IMR-90 (cell line): Measurements from ENCODE around the gene OR1J1. TPM values are rescaled to one million over a fixed set of nuclear protein-coding genes. Genes with fewer than 3 reads are reported as not detected.

Experiments used
- ATAC-seq: fragments of 200-7000 bp; cut with Tn5 transposase; 2 replicates; pipeline ENCODE4 v1.9.1; 2020; ENCODE audit warnings: low read depth, mild to moderate bottlenecking, moderate library complexity
- BruUV-seq: library from RNA; stranded (reverse); fragments of 400-500 nt; replicated peaks from 2 replicates; lab custom pipeline; 2021; lab: Mats Ljungman, UMichigan
- CTCF ChIA-PET: fragments of 300-600 bp; formaldehyde crosslinking; extraction: SDS; loops from one replicate; lab custom pipeline; 2021; ENCODE audit warnings: antibody characterized with exemption; lab: Yijun Ruan, JAX
- POLR2A ChIA-PET: fragments of 300-600 bp; sonication (Branson Sonifier 250); formaldehyde crosslinking; loops from one replicate; lab custom pipeline; 2022; ENCODE audit warnings: antibody characterized with exemption; ENCODE audit not compliant: unreplicated experiment; lab: Charles Lee
- DNase-seq: peaks from one replicate; pipeline ENCODE4 v3.0.0; 2013
- H2AFZ ChIP-seq: replicated peaks from 2 replicates; pipeline ENCODE3; 2013; ENCODE audit warnings: low read length, mild to moderate bottlenecking; ENCODE audit not compliant: poor library complexity
- H2AK5ac ChIP-seq: 2 replicates; pipeline ENCODE4 v1.6.1; 2013; ENCODE audit warnings: low read depth, low read length, inconsistent platforms
- H2AK9ac ChIP-seq: replicated peaks from 2 replicates; pipeline ENCODE3; 2013; ENCODE audit warnings: mild to moderate bottlenecking, low read depth, low read length, moderate library complexity; ENCODE audit not compliant: poor library complexity
- H2BK120ac ChIP-seq: 2 replicates; pipeline ENCODE4 v1.6.1; 2013; ENCODE audit warnings: low read depth, low read length, inconsistent platforms
- H2BK15ac ChIP-seq: 3 replicates; pipeline ENCODE4 v1.6.1; 2013; ENCODE audit warnings: low read depth, low read length, inconsistent platforms
- H2BK20ac ChIP-seq: 2 replicates; pipeline ENCODE4 v1.6.1; 2013; ENCODE audit warnings: low read depth, mild to moderate bottlenecking, inconsistent platforms, low read length, moderate library complexity
- H2BK5ac ChIP-seq: 2 replicates; pipeline ENCODE4 v1.6.1; 2013; ENCODE audit warnings: mild to moderate bottlenecking, low read depth, low read length, inconsistent platforms; ENCODE audit not compliant: poor library complexity, severe bottlenecking
- H3K14ac ChIP-seq: replicated peaks from 2 replicates; pipeline ENCODE4 v1.6.1; 2013; ENCODE audit warnings: low read depth, low read length, inconsistent platforms
- H3K18ac ChIP-seq: 2 replicates; pipeline ENCODE4 v1.6.1; 2013; ENCODE audit warnings: low read depth, low read length, control low read depth
- H3K23ac ChIP-seq: 2 replicates; pipeline ENCODE4 v1.6.1; 2013; ENCODE audit warnings: low read depth, low read length, inconsistent platforms
- H3K27ac ChIP-seq: 2 replicates; pipeline ENCODE4 v1.5.1; 2013; ENCODE audit warnings: mild to moderate bottlenecking, control low read depth, low read length; ENCODE audit not compliant: insufficient read depth
- H3K27me3 ChIP-seq: 2 replicates; pipeline ENCODE4 v1.6.1; 2013; ENCODE audit warnings: low read length; ENCODE audit not compliant: control insufficient read depth, insufficient read depth
- H3K36me3 ChIP-seq: 2 replicates; pipeline ENCODE4 v1.6.1; 2013; ENCODE audit warnings: low read length, mixed read lengths; ENCODE audit not compliant: control insufficient read depth, insufficient read depth
- H3K4ac ChIP-seq: 2 replicates; pipeline ENCODE4 v1.6.1; 2013; ENCODE audit warnings: low read depth, low read length, inconsistent platforms
- H3K4me1 ChIP-seq: 2 replicates; pipeline ENCODE4 v1.6.1; 2013; ENCODE audit warnings: low read length, mixed read lengths; ENCODE audit not compliant: control insufficient read depth, insufficient read depth
- H3K4me2 ChIP-seq: 2 replicates; pipeline ENCODE4 v1.6.1; 2013; ENCODE audit warnings: low read depth, mild to moderate bottlenecking, control low read depth, low read length, moderate library complexity
- H3K4me3 ChIP-seq: 2 replicates; pipeline ENCODE4 v1.5.1; 2013; ENCODE audit warnings: low read depth, mild to moderate bottlenecking, control low read depth, low read length, moderate library complexity; ENCODE audit not compliant: insufficient read depth
- H3K56ac ChIP-seq: 2 replicates; pipeline ENCODE4 v1.6.1; 2013; ENCODE audit warnings: low read length, inconsistent platforms; ENCODE audit not compliant: insufficient read depth; ENCODE audit errors: extremely low read depth
- H3K79me1 ChIP-seq, 2 experiments: 2 replicates each; pipeline ENCODE4 v1.6.1; 2013; ENCODE audit warnings: low read length in 2 of 2, inconsistent platforms in 1 of 2, low read depth in 1 of 2
- H3K9ac ChIP-seq: 2 replicates; pipeline ENCODE4 v1.6.1; 2013; ENCODE audit warnings: low read depth, low read length, control low read depth
- H3K9me1 ChIP-seq: 2 replicates; pipeline ENCODE4 v1.6.1; 2013; ENCODE audit warnings: low read length, inconsistent platforms; ENCODE audit not compliant: insufficient read depth
- H3K9me3 ChIP-seq: 2 replicates; pipeline ENCODE4 v1.6.1; 2013; ENCODE audit warnings: low read length; ENCODE audit not compliant: control insufficient read depth, insufficient read depth
- H4K20me1 ChIP-seq: 2 replicates; pipeline ENCODE4 v1.6.1; 2013; ENCODE audit warnings: low read length, inconsistent platforms; ENCODE audit not compliant: insufficient read depth
- H4K5ac ChIP-seq: 2 replicates; pipeline ENCODE4 v1.6.1; 2013; ENCODE audit warnings: mild to moderate bottlenecking, low read depth, low read length, control low read depth
- H4K8ac ChIP-seq, 2 experiments: 2 replicates each; pipeline ENCODE4 v1.6.1; 2013; ENCODE audit warnings: low read depth in 2 of 2, low read length in 2 of 2, control low read depth in 1 of 2, inconsistent platforms in 1 of 2
- H4K91ac ChIP-seq: 2 replicates; pipeline ENCODE4 v1.6.1; 2013; ENCODE audit warnings: low read depth, low read length, inconsistent platforms; ENCODE audit not compliant: insufficient read depth
- BHLHE40 ChIP-seq: fragments of 150-350 bp; IDR thresholded peaks from 2 replicates; pipeline ENCODE4 v1.6.1; 2016; ENCODE audit warnings: mild to moderate bottlenecking, low read depth, low read length
- CEBPB ChIP-seq: IDR thresholded peaks from 2 replicates; pipeline ENCODE4 v1.6.1; 2012; ENCODE audit warnings: low read depth, low read length, improper control_type of control experiment
- MAFK ChIP-seq: IDR thresholded peaks from 2 replicates; pipeline ENCODE4 v1.6.1; 2012; ENCODE audit warnings: low read depth, low read length, improper control_type of control experiment
- MAZ ChIP-seq: IDR thresholded peaks from 2 replicates; pipeline ENCODE4 v1.6.1; 2012; ENCODE audit warnings: low read depth, mild to moderate bottlenecking, low read length, improper control_type of control experiment, moderate library complexity, borderline replicate concordance
- MXI1 ChIP-seq: IDR thresholded peaks from 2 replicates; pipeline ENCODE4 v1.6.1; 2012; ENCODE audit warnings: low read depth, mild to moderate bottlenecking, low read length, moderate library complexity, borderline replicate concordance
- NFE2L2 ChIP-seq: fragments of 150-350 bp; IDR thresholded peaks from 2 replicates; pipeline ENCODE4 v1.6.1; 2016; ENCODE audit warnings: low read depth, mild to moderate bottlenecking, low read length
- RAD21 ChIP-seq: IDR thresholded peaks from 2 replicates; pipeline ENCODE4 v1.6.1; 2012; ENCODE audit warnings: low read length, improper control_type of control experiment
- RCOR1 ChIP-seq: IDR thresholded peaks from 2 replicates; pipeline ENCODE4 v1.6.1; 2012; ENCODE audit warnings: mild to moderate bottlenecking, low read length, improper control_type of control experiment; ENCODE audit not compliant: insufficient replicate concordance
- WGBS, 2 experiments: methylation state at CpG; one replicate each; pipeline versions ENCODE4 v1.1.5 to v1.1.7; 2013; ENCODE audit warnings: missing lambda C conversion rate in 2 of 2; ENCODE audit not compliant: insufficient read length in 1 of 2; ENCODE audit errors: extremely low coverage in 2 of 2; 5-methylcytosine and 5-hydroxymethylcytosine counted together
- dilution Hi-C: fragments of 300-500 bp; cut with HindIII; formaldehyde crosslinking; loops from one replicate; pipeline ENCODE4 v1.14.3; 2018; ENCODE audit warnings: low sequenced_read_pairs; ENCODE audit not compliant: unreplicated experiment
- in situ Hi-C: fragments of 300-500 bp; cut with MboI; formaldehyde crosslinking; loops from 3 replicates; pipeline ENCODE4 v1.14.3; 2019; ENCODE audit warnings: low sequenced_read_pairs, inconsistent platforms, mixed read lengths
- intact Hi-C: fragments of 100-400 bp; cut with micrococcal nuclease; formaldehyde crosslinking; loops from 2 replicates; pipeline ENCODE4 v1.10.0; 2022
- polyA plus RNA-seq, 3 experiments: library from polyadenylated mRNA; depleted of rRNA; stranded (reverse); fragments of >200 nt; gene quantifications; 2 replicates each; pipeline ENCODE4 v1.2.3, GENCODE V29; 2012; ENCODE audit warnings: low replicate concordance in 1 of 3
- total RNA-seq: library from RNA; depleted of rRNA; stranded (reverse); fragments of >200 nt; gene quantifications from 2 replicates; pipeline ENCODE4 v1.2.3, GENCODE V29; 2012
- TF ChIP-seq, protein P1 (sequence below): fragments of 150-350 bp; IDR thresholded peaks from 2 replicates; pipeline ENCODE4 v1.6.1; 2016; ENCODE audit warnings: low read depth, mild to moderate bottlenecking, low read length, moderate library complexity, borderline replicate concordance

The OR1J1 gene
- total and polyA plus RNA-seq, 2 of the 4 experiments (the other 2 are of a cell fraction) = not detected

DNA sequence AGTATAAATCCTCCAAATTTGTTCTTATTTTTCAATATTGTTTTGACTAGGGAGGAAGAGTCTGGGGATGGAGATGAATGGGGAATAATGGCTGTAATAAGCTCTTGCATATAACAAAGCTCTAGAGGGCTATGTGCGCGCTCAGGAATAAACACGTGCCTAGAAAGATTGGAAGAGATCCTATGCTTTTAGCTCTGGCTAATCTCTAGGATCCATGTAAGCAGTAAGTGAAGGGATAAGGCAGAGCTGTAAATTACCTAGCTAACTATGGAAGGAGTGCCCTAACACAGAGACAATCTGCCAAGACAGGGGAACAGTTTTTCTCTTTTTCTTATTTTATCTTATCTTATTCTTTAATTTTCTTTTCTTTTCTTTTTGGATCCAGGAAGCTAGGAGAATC lies 21.6 kb downstream of the OR1J1 start:
- Histone ChIP-seq H3K9ac (no peak overlapping the region), H3K4me3 (no peak overlapping the region), H3K18ac (no peak overlapping the region), H2AFZ (no peak overlapping the region), H2AK9ac (no peak overlapping the region), H2BK5ac (no peak overlapping the region), H3K23ac (no peak overlapping the region), H2BK120ac (no peak overlapping the region), H2BK20ac (no peak overlapping the region), H3K27me3 (no peaks in the 10 kb centered on the region; the same call in none of the 2 replicates), H4K5ac (no peak overlapping the region), H2BK15ac (no peak overlapping the region), H3K79me1 (no peaks in the 10 kb centered on the region), H3K27ac (no peak overlapping the region), H3K36me3 (no peaks in the 10 kb centered on the region), H3K56ac (no peak overlapping the region), H4K8ac (no peak overlapping the region), H3K9me3 (no peaks in the 10 kb centered on the region), H4K91ac (no peak overlapping the region), H3K4ac (no peak overlapping the region), H2AK5ac (no peak overlapping the region), H4K20me1 (no peaks in the 10 kb centered on the region), H3K14ac (no peak overlapping the region), H3K4me1 (no peaks in the 10 kb centered on the region; the same call in 1 of the 2 replicates), H3K9me1 (no peaks in the 10 kb centered on the region), H3K4me2 (no peak overlapping the region)
- POLR2A ChIA-PET = no interaction called here
- CTCF ChIA-PET = interaction anchor here (0.9 to 1.6 kb wide), 4 partner anchors 106 to 357 kb away, joined by 4 to 8 read pairs (median 5); no protein-coding TSS in a partner anchor
- DNase-seq = no peak
- dilution Hi-C loops = no loop called here
- intact Hi-C loops = loop anchor here (10.0 kb wide), 1 partner anchor 361 kb away; the partner anchor contains the start of gene TTLL11
- no TSS peak for BruUV-seq
- in situ Hi-C loops = loop anchor here (10.0 kb wide), 1 partner anchor 361 kb away; the partner anchor contains the start of gene TTLL11
- ATAC-seq = no peak
- TF ChIP-seq MAFK (no peak), BHLHE40 (no peak), CEBPB (no peak), RCOR1 (no peak), RAD21 (no peak), NFE2L2 (no peak), MXI1 (no peak), MAZ (no peak)
- TF ChIP-seq, protein P1, sequence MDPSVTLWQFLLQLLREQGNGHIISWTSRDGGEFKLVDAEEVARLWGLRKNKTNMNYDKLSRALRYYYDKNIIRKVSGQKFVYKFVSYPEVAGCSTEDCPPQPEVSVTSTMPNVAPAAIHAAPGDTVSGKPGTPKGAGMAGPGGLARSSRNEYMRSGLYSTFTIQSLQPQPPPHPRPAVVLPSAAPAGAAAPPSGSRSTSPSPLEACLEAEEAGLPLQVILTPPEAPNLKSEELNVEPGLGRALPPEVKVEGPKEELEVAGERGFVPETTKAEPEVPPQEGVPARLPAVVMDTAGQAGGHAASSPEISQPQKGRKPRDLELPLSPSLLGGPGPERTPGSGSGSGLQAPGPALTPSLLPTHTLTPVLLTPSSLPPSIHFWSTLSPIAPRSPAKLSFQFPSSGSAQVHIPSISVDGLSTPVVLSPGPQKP = no peak
- 100% methylated on average over 2 of the region's 3 CpGs; no CpG with 5 or more reads in 1 of the 2 experiments for WGBS, 2 experiments
